Measurements from ENCODE around the gene RASGRF2.

DNA sequence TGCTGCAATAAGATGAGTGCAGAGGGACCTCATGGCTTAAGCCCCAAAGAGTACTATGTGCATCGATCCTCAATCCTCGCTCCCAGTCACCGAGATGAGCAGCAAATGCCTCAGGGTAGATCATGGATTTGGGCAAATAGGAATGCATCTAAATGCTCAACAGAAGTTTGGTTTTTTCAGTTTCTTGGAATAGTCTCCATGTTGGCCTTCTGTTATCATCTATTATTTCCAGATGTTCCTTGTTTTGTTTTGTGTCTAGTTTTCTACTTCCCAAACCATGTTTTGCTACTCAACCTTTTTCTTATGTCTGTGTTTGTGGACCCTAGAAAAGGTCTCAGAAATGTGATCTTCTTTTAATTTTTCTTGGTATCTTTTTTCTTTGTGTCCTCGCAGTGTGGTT, 43.5 kb upstream of the RASGRF2 start:
- TF ChIP-seq, protein P1, sequence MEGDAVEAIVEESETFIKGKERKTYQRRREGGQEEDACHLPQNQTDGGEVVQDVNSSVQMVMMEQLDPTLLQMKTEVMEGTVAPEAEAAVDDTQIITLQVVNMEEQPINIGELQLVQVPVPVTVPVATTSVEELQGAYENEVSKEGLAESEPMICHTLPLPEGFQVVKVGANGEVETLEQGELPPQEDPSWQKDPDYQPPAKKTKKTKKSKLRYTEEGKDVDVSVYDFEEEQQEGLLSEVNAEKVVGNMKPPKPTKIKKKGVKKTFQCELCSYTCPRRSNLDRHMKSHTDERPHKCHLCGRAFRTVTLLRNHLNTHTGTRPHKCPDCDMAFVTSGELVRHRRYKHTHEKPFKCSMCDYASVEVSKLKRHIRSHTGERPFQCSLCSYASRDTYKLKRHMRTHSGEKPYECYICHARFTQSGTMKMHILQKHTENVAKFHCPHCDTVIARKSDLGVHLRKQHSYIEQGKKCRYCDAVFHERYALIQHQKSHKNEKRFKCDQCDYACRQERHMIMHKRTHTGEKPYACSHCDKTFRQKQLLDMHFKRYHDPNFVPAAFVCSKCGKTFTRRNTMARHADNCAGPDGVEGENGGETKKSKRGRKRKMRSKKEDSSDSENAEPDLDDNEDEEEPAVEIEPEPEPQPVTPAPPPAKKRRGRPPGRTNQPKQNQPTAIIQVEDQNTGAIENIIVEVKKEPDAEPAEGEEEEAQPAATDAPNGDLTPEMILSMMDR (conservative IDR thresholded peaks at IDR 0.05; ENCODE audit: low read depth, low read length), result no peak
- TF ChIP-seq EZH2phosphoT487 (IDR thresholded peaks at IDR 0.05; ENCODE audit: borderline replicate concordance, low read length), result no peak

Data from PC-3 (cell line).